Measurements from ENCODE around the gene NTNG1. TPM values are rescaled to one million over a fixed set of nuclear protein-coding genes. Genes with fewer than 3 reads are reported as not detected.

NTNG1 gene
- total RNA-seq, 4 donors from 2014 or later, result 0.44 to 0.98 (median 0.51) TPM; not detected in 1

DNA sequence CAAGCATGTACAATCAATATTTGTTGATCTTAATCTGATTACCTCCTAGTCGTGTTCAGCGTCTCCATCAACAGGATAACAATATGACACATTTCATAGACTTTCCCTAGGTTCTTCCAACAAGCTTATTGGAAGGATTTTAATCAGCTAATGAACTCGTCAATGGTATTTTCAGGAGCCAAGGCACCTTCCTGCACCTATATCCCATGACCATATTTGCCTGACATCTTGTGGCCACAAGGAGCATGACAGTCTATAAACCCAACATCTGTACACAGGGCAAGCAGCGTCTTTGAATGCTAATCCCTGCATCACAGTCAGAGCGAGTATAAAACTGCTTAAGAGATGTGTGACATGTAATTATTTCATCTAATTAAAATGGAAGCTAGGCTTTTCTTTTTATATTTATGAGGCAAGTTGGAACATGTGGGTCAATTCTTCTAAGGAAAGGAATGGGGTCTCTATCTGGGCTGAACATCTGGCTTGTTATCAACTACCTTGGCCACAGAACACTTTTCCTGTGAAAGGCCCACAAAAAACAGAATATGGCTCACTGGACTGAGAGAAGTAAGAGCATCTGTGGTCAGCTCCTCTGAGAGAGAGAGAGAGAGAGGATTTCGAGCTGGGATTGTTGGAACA, 388.8 kb downstream of the NTNG1 start:
- no peak for TF ChIP-seq CTCF (IDR thresholded peaks at IDR 0.05; ENCODE audit: low read depth)

- no peak for TF ChIP-seq CTCF (IDR thresholded peaks at IDR 0.05; ENCODE audit: low read depth)
These were observed 389.7 kb downstream of the NTNG1 start for GRCh38 chr1:107530543-107530942.

GRCh38 chr1:107531065-107531908, 390.4 kb downstream of the NTNG1 start:
- TF ChIP-seq CTCF (IDR thresholded peaks at IDR 0.05; ENCODE audit: low read depth), result no peak

DNA sequence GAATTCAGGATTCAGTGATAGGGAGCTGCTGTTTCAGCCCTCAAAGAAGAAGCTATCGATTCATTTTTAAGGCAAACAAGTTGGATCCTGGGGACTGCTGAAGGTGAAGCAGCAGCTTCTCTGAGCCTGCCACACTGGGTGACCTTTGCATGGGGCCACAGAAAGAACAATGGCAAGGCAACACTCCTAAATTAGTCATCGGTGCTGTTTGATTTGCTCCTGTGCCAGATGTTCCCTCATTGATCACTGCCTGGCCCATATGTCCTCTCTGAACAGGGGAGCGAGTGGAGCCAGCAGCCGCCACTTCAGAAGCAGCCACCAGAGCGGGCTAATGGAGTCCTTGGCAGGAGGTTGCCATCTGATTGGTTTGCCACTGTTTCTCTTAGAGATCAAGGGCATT, 391.5 kb downstream of the NTNG1 start:
- no peak for TF ChIP-seq CTCF (IDR thresholded peaks at IDR 0.05; ENCODE audit: low read depth)

Small RNA genes lying within 50 kb of the gene (small RNA-seq; reads per million reads assigned to genes)
- gene AC114491.1, result 0.61 reads per million

Other genes starting within 250 kb of the NTNG1 start
- 1 to 10 TPM; 4.9 to 7.3 (median 6.0) TPM for gene PRMT6, start 84.4 kb upstream of the NTNG1 start, total RNA-seq

Measured in subcutaneous adipose tissue (tissue), 4 donors.